GM21367 (cell line): ENCODE data around the gene CHRNA5.

Experiments used
- ATAC-seq: cut with Tn5 transposase; IDR thresholded peaks from one replicate; pipeline ENCODE4 v1.9.1; 2021; ENCODE audit not compliant: unreplicated experiment

Gene CHRNA5

GRCh38 chr15:78619022-78619950 is 54.0 kb downstream of the CHRNA5 start:
- ATAC-seq, result no peak

- ATAC-seq, result no peak
Observed at GRCh38 chr15:78620021-78620526, 54.8 kb downstream of the CHRNA5 start.

- ATAC-seq, result no peak
Observed at GRCh38 chr15:78620527-78621421, 55.5 kb downstream of the CHRNA5 start, which contains the start of gene CHRNA3. Gene CHRNA3 (minus strand): TSS chr15:78620996. CDS start chr15:78620794, 202 bp downstream.

GRCh38 chr15:78621810-78622402 is 56.6 kb downstream of the CHRNA5 start:
- ATAC-seq, result no peak

GRCh38 chr15:78623786-78624497 is 58.6 kb downstream of the CHRNA5 start:
- ATAC-seq, result no peak

GRCh38 chr15:78624651-78625590 is 59.6 kb downstream of the CHRNA5 start:
- no peak for ATAC-seq

GRCh38 chr15:78625606-78626280 is 60.4 kb downstream of the CHRNA5 start:
- no peak for ATAC-seq

- no peak for ATAC-seq
Observed at GRCh38 chr15:78626381-78626995, 61.2 kb downstream of the CHRNA5 start.

- no peak for ATAC-seq
Observed at GRCh38 chr15:78627348-78627747, 62.0 kb downstream of the CHRNA5 start.

GRCh38 chr15:78628227-78628626 is 62.9 kb downstream of the CHRNA5 start:
- no peak for ATAC-seq

GRCh38 chr15:78629031-78629715 is 63.9 kb downstream of the CHRNA5 start:
- ATAC-seq, result no peak

- ATAC-seq, result no peak
Observed at GRCh38 chr15:78629716-78630065, 64.4 kb downstream of the CHRNA5 start.

- no peak for ATAC-seq
Observed at GRCh38 chr15:78630886-78631633, 65.7 kb downstream of the CHRNA5 start.

GRCh38 chr15:78633348-78633747 is 68.0 kb downstream of the CHRNA5 start:
- ATAC-seq, result no peak

GRCh38 chr15:78634210-78635145 is 69.2 kb downstream of the CHRNA5 start:
- ATAC-seq, result no peak

GRCh38 chr15:78635346-78635745 is 70.0 kb downstream of the CHRNA5 start:
- ATAC-seq, result no peak
